HepG2 (cell line): Measurements from ENCODE around the gene RNGTT. TPM values are rescaled to one million over a fixed set of nuclear protein-coding genes. Genes with fewer than 3 reads are reported as not detected.

Experiments
- AGO1 ChIP-seq: fragments of 200-400 bp; formaldehyde crosslinking; IDR thresholded peaks from 2 replicates; pipeline ENCODE4 v1.6.1; 2017; ENCODE audit warnings: mild to moderate bottlenecking, low read depth, low read length, moderate library complexity; ENCODE audit not compliant: poor library complexity, severe bottlenecking
- AGO2 ChIP-seq: fragments of 200-400 bp; formaldehyde crosslinking; optimal IDR thresholded peaks from 2 replicates; pipeline ENCODE3; 2017; ENCODE audit warnings: mild to moderate bottlenecking, low read depth, low read length, moderate library complexity
- HHEX ChIP-seq: IDR thresholded peaks from 2 replicates; pipeline ENCODE4 v1.6.1; 2016; ENCODE audit warnings: control low read depth
- HNRNPLL ChIP-seq: fragments of 200-400 bp; formaldehyde crosslinking; IDR thresholded peaks from 2 replicates; pipeline ENCODE4 v1.6.1; 2017; ENCODE audit warnings: mild to moderate bottlenecking, low read depth, low read length; ENCODE audit not compliant: poor library complexity, severe bottlenecking
- LCORL ChIP-seq, 2 experiments: fragments of 450-650 bp in 1 of 2; sonication (generic) in 1 of 2; formaldehyde crosslinking in 1 of 2; IDR thresholded peaks; 2 replicates each; pipeline versions ENCODE4 v1.5.0 to v1.6.1; 2017 to 2020; ENCODE audit warnings: antibody characterized with exemption in 1 of 2, missing genetic modification reagents in 1 of 2
- MTA1 ChIP-seq: sonication (generic); formaldehyde crosslinking; IDR thresholded peaks from 2 replicates; pipeline ENCODE4 v1.4.0; 2020; ENCODE audit warnings: missing genetic modification reagents, mild to moderate bottlenecking, borderline replicate concordance
- MTF1 ChIP-seq: sonication (generic); formaldehyde crosslinking; IDR thresholded peaks from 2 replicates; pipeline ENCODE4 v1.5.0; 2020; ENCODE audit warnings: missing genetic modification reagents
- SIN3A ChIP-seq: IDR thresholded peaks from 2 replicates; pipeline ENCODE4 v1.6.1; 2011; ENCODE audit warnings: low read depth, mild to moderate bottlenecking, control low read depth, low read length, borderline replicate concordance
- SIN3B ChIP-seq: fragments of 150-350 bp; IDR thresholded peaks from 2 replicates; pipeline ENCODE4 v1.6.1; 2014; ENCODE audit warnings: low read length
- ZFP36L1 ChIP-seq: sonication (generic); formaldehyde crosslinking; IDR thresholded peaks from 2 replicates; pipeline ENCODE4 v1.8.0; 2022; ENCODE audit warnings: mild to moderate bottlenecking, missing genetic modification reagents, moderate library complexity
- ZNF496 ChIP-seq: sonication (generic); formaldehyde crosslinking; IDR thresholded peaks from 2 replicates; pipeline ENCODE4 v1.8.1; 2023; ENCODE audit warnings: mild to moderate bottlenecking, moderate library complexity, missing genetic modification reagents; ENCODE audit not compliant: insufficient replicate concordance
- polyA plus RNA-seq, 8 experiments: library from polyadenylated mRNA; depleted of rRNA in 3 of 8; stranded (reverse) in 7 of 8; unstranded in 1 of 8; fragments of >200 nt; fragmentation: Illumina TruSeq in 4 of 8; extraction: Trizol in 4 of 8; gene quantifications; 2 replicates each; pipeline versions ENCODE4 v1.2.1 to v1.2.3, GENCODE V29; 2011 to 2016; ENCODE audit warnings: low read depth in 4 of 8, missing spikeins in 1 of 8, mixed read lengths in 1 of 8; ENCODE audit not compliant: insufficient read depth in 1 of 8
- total RNA-seq, 5 experiments: library from RNA; depleted of rRNA; stranded (reverse); fragments of >200 nt; fragmentation: Illumina TruSeq; extraction: Trizol; gene quantifications; 2 replicates each; pipeline ENCODE4 v1.2.3, GENCODE V29; 2016; ENCODE audit warnings: low read depth in 1 of 5
- TF ChIP-seq, protein P1 (sequence below): sonication (generic); formaldehyde crosslinking; IDR thresholded peaks from 2 replicates; pipeline ENCODE4 v1.5.1; 2020; ENCODE audit warnings: mild to moderate bottlenecking, missing genetic modification reagents, borderline replicate concordance
- TF ChIP-seq, protein P2 (sequence below): sonication (generic); formaldehyde crosslinking; IDR thresholded peaks from 2 replicates; pipeline ENCODE4 v1.4.0; 2020; ENCODE audit warnings: missing genetic modification reagents, borderline replicate concordance
- TF ChIP-seq, protein P3 (sequence below): sonication (generic); formaldehyde crosslinking; IDR thresholded peaks from 2 replicates; pipeline ENCODE4 v1.4.0; 2020; ENCODE audit warnings: missing genetic modification reagents
- TF ChIP-seq, protein P4 (sequence below), 2 experiments: sonication (generic) in 1 of 2; formaldehyde crosslinking in 1 of 2; IDR thresholded peaks; 2 replicates each; pipeline versions ENCODE4 v1.4.0 to v1.6.1; 2018 to 2020; ENCODE audit warnings: missing genetic modification reagents in 2 of 2, borderline replicate concordance in 1 of 2, low read depth in 1 of 2, mild to moderate bottlenecking in 1 of 2, missing biosample characterization in 1 of 2
- TF ChIP-seq, protein P5 (sequence below): sonication (generic); formaldehyde crosslinking; IDR thresholded peaks from 2 replicates; pipeline ENCODE4 v1.5.0; 2020; ENCODE audit warnings: missing genetic modification reagents
- TF ChIP-seq, protein P6 (sequence below): IDR thresholded peaks from 2 replicates; pipeline ENCODE4 v1.6.1; 2016; ENCODE audit warnings: low read depth, borderline replicate concordance
- TF ChIP-seq, protein P7 (sequence below): sonication (generic); formaldehyde crosslinking; IDR thresholded peaks from 2 replicates; pipeline ENCODE4 v1.8.0; 2023; ENCODE audit warnings: mild to moderate bottlenecking, missing genetic modification reagents

RNGTT gene
- total and polyA plus RNA-seq, 2 of the 13 experiments (the other 11 are each of a cell fraction or from before 2014, with no cell fraction given) = 6.0 to 22.6 TPM

DNA sequence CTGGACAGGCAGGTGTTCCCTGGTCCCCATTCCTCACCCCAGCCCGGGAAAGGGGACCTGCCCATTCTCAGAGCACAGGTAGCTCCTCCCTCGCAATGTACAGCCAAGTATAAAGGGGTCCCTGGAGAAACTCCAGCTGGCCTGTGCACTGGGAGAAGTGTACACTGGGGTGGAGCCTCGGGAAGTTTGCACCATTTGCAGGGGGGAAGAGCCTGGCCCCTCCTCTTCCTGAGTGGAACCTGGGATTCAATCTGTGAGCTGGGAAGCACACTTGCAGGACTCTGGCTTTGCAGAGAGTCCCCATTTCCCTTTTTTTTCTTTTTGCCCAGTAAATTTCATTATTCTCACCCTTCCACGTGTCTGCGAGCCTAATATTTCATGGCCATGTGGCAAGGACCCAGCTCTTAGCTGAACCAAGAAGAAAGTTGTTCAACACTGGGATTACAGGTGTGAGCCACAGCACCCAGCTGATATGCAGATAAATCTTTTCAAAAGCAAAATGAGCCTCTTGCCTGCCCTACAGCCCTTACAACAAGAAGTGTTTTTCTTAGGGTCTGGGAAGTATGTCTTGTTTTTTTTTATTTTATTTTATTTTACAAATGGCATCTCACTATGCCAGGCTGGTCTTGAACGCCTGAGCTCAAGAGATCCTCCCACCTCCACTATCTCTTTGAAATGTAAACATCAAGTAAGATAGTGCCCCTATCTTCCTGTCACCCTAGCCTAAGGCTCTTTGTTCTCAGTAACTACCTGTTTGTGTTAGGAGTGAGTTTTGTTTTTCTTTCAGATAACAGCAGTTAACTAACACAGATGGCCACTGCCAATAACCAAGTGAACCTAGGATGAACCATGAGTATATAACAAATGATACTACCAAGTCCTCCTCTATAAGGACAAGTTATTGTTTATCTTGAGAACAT is 9.3 kb upstream of the RNGTT start (continued):
- TF ChIP-seq, protein P1, sequence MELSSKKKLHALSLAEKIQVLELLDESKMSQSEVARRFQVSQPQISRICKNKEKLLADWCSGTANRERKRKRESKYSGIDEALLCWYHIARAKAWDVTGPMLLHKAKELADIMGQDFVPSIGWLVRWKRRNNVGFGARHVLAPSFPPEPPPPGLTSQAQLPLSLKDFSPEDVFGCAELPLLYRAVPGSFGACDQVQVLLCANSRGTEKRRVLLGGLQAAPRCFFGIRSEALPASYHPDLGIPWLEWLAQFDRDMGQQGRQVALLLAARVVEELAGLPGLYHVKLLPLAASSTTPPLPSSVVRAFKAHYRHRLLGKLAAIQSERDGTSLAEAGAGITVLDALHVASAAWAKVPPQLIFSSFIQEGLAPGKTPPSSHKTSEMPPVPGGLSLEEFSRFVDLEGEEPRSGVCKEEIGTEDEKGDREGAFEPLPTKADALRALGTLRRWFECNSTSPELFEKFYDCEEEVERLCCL (CRISPR knock-in tag) = no peak
- TF ChIP-seq ZFP36L1 (CRISPR knock-in tag) (0 out of 2 replicates have a peak, but pooled peaks have one; percentile 36), SIN3B (no peak), HNRNPLL (no peak), HHEX (CRISPR knock-in tag) (peak; percentile 94), ZNF496 (no peak), SIN3A (no peak), AGO2 (no peak), MTF1 (CRISPR knock-in tag) (no peak), AGO1 (no peak), MTA1 (CRISPR knock-in tag) (no peak), LCORL (IDR thresholded peaks at IDR 0.05) (no peak), LCORL (CRISPR knock-in tag; IDR thresholded peaks at IDR 0.05) (peak; percentile 57; the same call in 1 of the 2 replicates)
- TF ChIP-seq, protein P2, sequence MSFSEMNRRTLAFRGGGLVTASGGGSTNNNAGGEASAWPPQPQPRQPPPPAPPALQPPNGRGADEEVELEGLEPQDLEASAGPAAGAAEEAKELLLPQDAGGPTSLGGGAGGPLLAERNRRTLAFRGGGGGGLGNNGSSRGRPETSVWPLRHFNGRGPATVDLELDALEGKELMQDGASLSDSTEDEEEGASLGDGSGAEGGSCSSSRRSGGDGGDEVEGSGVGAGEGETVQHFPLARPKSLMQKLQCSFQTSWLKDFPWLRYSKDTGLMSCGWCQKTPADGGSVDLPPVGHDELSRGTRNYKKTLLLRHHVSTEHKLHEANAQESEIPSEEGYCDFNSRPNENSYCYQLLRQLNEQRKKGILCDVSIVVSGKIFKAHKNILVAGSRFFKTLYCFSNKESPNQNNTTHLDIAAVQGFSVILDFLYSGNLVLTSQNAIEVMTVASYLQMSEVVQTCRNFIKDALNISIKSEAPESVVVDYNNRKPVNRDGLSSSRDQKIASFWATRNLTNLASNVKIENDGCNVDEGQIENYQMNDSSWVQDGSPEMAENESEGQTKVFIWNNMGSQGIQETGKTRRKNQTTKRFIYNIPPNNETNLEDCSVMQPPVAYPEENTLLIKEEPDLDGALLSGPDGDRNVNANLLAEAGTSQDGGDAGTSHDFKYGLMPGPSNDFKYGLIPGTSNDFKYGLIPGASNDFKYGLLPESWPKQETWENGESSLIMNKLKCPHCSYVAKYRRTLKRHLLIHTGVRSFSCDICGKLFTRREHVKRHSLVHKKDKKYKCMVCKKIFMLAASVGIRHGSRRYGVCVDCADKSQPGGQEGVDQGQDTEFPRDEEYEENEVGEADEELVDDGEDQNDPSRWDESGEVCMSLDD (CRISPR knock-in tag) = no peak
- TF ChIP-seq, protein P3, sequence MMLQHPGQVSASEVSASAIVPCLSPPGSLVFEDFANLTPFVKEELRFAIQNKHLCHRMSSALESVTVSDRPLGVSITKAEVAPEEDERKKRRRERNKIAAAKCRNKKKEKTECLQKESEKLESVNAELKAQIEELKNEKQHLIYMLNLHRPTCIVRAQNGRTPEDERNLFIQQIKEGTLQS (CRISPR knock-in tag) = no peak
- TF ChIP-seq, protein P4, sequence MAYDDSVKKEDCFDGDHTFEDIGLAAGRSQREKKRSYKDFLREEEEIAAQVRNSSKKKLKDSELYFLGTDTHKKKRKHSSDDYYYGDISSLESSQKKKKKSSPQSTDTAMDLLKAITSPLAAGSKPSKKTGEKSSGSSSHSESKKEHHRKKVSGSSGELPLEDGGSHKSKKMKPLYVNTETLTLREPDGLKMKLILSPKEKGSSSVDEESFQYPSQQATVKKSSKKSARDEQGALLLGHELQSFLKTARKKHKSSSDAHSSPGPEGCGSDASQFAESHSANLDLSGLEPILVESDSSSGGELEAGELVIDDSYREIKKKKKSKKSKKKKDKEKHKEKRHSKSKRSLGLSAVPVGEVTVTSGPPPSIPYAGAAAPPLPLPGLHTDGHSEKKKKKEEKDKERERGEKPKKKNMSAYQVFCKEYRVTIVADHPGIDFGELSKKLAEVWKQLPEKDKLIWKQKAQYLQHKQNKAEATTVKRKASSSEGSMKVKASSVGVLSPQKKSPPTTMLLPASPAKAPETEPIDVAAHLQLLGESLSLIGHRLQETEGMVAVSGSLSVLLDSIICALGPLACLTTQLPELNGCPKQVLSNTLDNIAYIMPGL (CRISPR knock-in tag; IDR thresholded peaks at IDR 0.05; ENCODE audit: borderline replicate concordance in 1 of 2, low read depth in 1 of 2) = peak in 1 of 2 experiments; percentile 25; a peak in 1 of 4 replicates
- TF ChIP-seq, protein P5, sequence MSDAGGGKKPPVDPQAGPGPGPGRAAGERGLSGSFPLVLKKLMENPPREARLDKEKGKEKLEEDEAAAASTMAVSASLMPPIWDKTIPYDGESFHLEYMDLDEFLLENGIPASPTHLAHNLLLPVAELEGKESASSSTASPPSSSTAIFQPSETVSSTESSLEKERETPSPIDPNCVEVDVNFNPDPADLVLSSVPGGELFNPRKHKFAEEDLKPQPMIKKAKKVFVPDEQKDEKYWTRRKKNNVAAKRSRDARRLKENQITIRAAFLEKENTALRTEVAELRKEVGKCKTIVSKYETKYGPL (CRISPR knock-in tag) = no peak
- TF ChIP-seq, protein P6, sequence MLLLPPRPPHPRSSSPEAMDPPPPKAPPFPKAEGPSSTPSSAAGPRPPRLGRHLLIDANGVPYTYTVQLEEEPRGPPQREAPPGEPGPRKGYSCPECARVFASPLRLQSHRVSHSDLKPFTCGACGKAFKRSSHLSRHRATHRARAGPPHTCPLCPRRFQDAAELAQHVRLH (CRISPR knock-in tag) = no peak
- TF ChIP-seq, protein P7, sequence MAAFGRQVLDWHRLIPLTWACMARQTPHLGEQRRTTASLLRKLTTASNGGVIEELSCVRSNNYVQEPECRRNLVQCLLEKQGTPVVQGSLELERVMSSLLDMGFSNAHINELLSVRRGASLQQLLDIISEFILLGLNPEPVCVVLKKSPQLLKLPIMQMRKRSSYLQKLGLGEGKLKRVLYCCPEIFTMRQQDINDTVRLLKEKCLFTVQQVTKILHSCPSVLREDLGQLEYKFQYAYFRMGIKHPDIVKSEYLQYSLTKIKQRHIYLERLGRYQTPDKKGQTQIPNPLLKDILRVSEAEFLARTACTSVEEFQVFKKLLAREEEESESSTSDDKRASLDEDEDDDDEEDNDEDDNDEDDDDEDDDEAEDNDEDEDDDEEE (CRISPR knock-in tag) = no peak
